GM21786 (cell line): ENCODE data around the gene PCDH9.
A peak's percentile ranks its signal among the peaks of the same experiment; 100 is the strongest.

Experiments
- ATAC-seq: cut with Tn5 transposase; IDR thresholded peaks from one replicate; pipeline ENCODE4 v1.9.1; 2021; ENCODE audit not compliant: unreplicated experiment

Gene PCDH9

DNA sequence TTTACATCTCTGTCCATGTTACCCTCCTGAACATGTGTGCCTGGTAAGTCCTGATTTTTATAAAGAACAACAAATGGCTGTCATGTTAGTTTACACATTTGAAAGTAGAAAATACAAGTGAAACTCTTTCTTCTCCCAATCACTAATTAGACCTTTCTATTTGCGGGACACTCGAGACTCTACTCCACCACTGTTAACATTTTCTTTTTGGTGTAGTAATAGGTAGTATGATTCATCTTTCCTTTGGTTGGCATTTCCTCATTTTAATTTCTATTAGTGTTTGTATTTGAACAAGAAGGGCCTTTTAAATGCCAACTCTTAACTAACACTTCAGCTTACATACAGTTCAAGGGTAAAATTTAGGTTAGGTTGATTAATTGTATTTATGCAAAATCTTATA is 371.1 kb downstream of the PCDH9 start:
- ATAC-seq: no peak

DNA sequence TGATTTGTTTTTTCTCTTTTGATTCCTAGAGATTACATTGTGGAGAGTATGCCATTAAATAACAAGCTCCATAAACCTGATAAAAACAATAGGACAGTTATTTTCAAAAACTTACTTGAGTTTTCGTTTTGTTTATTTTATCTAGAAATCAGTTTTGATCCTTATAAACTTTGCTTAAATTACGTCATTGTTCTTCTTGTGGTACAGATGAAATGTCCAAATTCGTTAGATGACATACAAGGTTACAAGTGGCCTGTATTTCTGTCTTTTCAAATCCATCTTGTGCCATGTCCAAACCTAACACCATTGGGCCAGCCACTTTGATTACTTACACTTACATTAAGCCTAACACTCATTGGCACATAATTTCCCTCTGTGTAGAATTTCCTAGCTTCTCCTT is 372.0 kb downstream of the PCDH9 start:
- ATAC-seq: no peak

DNA sequence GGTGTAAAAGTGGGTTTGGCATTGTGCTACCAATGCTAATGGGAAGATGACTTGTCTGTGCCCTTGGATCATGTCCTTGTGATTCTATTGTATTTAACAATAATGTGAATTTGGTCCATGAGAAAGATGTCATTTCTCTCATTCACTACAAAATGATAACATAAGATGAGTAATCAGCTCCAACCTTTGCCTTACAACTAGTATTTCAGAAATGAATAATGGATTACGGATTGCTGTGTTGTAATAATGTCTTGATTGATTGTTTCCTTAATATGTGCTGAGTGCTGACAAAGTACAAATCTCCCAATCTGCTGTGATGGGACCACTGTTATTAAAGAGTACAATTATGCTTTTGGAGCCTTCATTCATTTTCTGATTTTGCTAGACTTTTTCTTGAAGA is 375.0 kb downstream of the PCDH9 start:
- ATAC-seq: no peak

DNA sequence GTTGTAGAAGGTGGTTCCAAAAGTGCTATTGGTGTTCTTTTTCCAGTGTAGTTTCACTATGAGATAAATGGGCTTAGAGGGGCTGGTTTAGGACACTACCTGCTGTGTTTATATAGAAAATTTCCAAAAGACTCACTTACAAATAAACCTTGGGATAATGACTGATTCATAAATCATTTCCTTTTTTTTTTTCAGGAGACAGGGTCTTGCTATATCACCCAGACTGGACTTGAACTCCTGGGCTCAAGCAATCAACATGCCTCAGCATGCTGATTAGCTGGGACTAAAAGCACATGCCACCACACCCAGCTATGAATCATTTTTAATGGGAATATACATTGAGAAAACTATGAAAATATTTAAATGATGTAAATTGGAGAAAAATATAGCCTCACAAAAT is 376.6 kb downstream of the PCDH9 start:
- ATAC-seq: no peak

DNA sequence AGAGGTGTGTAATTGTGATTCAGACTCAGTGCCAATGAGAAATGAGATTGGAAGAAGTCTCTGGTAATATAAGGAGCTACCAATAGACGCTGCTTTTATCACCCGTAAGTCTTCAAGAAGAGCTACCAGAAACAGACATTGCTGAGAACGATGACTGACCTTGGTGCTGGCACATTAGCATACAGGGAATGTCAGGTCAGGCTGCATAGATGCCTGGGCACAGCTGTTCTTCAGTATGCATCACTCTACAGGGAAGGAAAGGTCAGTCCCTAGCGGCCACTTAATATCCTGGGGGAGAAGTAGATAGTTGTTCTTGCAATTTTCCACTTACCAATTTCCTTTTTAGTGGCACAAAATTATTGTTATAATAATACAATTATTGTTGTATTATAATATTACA is 380.4 kb downstream of the PCDH9 start:
- ATAC-seq: no peak

DNA sequence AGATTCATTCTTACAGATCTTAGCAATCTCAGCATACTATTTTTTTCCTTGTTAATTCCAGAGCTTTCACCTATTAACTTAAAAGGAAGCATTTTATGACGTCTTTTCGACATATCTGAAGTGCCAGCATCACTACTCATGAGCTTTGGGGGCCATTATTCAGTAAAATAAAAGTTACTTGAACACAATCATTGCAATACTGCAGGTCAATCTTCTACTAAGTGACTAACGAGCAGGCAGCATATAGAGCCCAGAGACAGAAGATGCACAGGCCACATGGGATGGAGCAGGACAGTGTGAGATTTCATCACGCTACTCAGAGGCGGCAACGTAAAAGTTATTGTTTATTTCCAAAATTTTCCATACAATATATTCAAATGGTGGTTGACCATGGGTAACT is 382.6 kb downstream of the PCDH9 start:
- ATAC-seq: no peak

DNA sequence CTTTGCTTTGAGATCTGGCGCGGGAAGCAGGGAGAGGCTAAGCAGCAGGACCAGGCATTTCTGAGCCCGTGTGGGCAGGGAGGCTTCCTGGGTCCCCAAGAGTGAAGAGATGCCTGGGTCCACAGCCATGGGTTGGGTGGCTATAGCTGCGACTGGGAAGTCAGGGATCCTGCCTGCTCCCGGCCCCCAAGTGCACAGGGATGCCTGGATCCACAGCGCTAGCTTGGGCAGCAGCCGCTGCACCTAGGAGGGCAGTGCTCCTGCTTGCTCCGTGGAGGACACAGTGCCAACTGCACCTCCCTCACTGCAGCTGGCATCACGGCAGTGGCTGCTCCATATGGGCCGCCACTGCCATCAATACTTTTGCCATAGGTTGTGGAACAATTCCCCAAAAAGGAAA is 384.7 kb downstream of the PCDH9 start:
- no peak for ATAC-seq

DNA sequence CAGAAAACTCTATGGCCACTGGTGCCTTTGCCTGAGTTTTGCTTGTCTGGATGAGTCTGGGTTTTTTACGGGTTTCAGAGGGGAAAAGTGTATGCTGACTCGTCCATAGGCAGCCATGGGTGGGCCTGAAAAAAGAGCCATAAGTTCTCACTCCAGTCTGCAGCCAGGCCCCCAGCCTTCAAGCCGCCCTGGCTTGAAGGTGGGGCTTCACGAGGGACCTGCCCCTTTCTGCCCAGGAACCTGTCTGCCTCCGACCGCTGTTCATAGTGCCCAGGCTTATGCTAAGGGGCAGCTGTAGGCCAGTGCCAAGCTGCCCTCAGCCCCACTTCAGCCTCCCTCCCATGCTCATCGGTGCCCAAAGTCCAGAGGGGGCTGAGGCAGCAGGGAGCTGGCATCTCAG is 385.2 kb downstream of the PCDH9 start:
- no peak for ATAC-seq

DNA sequence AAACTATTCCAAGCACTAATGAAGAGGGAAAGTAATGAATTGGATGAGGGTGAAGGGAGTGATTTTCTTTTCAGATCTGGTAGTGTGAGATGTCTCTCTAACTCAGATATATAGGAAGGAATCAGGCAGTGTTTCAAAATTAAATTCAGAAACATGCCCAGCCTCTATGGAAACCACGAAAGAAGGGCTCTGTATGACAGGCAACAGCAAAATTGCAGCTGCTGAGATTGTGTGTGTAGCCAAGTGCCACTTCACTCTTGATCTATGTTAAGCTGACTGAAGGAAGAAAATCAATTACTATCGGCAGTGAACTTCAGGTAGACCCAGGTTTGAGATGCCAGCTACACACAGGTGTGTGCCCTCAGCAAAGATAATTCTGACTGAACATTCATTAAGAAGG is 387.4 kb downstream of the PCDH9 start:
- no peak for ATAC-seq

DNA sequence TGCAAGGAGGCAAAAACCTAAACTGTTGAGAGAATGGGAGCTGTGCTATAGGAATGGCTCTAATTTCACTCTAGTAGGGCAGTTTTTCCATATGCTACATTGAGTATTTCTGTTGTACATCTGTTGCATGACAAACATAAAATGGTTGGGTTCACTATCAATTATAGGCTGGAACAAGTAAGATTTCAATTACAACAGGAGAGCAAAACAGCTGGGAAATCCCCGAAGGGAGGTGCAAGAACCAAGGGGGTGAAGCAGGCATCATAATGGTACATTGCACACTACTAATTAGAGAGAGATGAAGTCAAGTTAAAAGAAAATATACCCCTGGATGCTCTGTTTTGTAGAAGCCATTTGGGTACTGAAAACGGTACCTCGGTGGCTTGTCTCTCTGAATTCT is 389.5 kb downstream of the PCDH9 start:
- no peak for ATAC-seq

DNA sequence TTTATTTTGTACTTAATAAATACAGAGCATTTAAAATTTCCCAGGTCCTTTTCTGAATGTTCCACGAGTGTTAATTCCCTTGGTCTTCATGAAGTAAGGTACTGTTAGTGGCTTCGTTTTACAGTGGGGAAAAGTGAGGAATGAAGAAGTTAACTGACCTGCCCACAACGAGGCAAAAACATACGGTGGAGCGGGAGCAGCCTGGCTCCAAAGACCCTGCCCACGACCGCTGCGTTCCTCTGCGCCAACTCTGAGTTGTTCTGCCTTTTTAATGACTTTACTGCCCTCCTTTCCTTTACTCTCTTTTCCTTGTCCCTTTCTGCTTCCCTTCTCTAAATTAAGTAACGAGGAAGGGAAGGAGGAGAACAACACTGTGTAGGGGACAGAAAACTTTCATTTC is 392.9 kb downstream of the PCDH9 start:
- no peak for ATAC-seq

DNA sequence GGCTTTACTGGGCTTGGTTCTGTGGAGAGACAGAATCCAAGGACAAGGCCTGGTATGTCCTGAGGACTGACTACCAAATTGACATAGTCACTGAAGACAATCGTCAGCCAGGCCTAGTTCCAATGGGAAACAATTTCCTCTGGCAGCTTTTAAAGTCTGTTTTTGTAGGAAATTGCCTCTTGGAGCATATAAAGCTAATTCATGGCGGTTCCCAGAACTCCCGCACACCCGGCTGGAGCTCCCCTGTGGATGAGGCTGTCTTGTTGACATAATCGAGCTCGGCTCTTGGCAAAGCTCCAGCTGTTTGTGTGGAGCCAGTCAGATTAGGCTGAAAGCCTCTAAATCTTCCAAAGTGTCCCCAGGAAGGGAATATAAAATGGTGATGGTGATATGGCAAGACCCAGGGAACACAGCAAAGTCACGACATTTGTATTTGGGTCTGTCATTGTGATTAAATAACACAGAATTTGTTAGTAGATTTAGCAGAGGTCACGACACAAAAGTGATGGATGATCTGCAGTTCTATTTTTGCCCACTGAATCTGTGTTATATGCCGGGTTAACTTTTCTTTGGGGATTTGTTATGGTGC is 395.0 kb downstream of the PCDH9 start:
- no peak for ATAC-seq

DNA sequence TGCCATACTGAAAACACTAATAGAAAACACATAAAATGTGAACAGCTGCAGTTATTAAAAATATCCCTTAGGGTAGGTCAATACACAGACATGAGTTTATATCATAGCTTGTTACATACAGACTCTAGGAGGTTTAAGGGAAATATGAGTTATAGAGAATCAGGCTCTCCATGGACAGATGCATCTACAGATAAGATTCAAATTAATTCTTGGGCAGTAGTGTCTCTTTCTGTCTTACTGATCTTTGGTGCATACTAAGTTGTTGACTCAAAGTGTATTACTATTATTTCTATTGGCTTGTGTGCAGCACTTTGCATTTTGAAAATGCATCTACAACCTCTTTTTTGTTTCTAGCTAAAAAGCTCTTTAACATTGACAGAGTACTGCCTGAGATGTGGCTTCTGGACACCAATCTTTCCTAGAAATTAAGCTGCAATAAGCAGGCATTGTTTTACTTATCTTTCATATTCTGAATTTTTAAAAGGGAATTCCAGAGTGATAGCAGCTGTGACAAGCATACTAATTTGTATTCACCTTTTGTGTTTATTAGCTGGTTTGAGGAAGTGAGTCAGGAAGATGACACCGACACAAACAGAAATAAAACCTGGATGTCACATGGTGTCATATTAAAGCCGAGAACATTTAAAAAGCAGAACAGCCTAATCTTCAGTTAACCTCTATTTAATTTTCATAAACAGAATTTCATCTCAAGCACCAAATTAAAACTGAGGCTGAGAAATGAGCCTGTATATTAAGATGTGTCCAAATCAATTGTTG is 399.0 kb downstream of the PCDH9 start:
- peak; percentile 54 for ATAC-seq

DNA sequence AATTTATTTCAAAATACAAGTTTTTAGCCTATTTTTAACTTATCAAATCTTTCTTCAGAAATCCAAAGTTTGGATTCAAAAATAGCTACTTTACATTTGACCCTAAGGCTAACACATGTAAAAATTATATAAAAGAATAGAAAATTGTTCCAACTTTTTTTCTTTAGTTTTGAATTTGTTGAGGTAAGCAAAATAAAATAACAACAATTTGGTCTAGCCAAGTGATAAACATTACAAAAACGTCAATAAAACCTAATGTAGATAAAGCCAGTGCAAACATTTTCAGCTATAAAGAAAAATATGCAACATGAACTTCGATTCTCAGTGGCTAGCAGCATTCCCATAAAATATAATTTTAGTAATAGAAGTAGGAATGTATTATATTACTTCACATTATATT is 400.3 kb downstream of the PCDH9 start:
- no peak for ATAC-seq

DNA sequence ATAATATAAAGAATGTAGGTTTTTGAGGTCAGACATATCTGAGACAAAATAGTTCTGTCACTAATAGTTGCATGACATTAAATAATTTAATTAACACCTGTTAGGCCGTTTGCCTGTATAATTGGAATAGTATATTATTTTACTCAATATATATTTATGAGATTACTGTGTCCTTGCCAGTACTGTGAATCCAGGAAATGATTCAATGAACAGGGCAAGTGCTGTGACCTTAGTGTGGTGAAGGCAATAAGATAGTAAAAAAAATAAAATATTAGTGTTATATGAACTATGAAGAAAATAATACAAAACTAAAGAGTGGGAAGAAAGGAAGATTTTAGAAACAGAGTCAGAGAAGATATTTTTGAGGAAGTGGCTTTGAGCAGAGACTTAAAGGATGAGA is 403.7 kb downstream of the PCDH9 start:
- ATAC-seq: no peak

DNA sequence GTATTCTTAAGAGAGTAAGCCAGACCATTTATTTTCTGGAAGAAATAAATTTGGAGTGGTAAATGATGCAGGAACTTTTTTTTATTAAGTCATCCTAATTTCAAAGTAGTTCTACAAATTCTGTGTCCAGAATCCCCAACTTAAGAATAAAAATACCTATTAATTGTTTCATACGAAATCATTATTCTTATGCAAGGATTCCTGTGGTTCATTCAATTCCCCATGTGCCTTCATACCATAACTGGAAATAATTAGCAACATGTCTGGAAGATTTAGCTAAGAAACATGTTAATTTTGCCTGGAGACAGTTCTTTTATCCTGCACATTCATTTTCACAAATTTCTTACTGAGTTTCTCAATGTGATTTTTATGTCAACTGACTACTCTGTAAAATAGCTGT is 408.6 kb downstream of the PCDH9 start:
- ATAC-seq: no peak

DNA sequence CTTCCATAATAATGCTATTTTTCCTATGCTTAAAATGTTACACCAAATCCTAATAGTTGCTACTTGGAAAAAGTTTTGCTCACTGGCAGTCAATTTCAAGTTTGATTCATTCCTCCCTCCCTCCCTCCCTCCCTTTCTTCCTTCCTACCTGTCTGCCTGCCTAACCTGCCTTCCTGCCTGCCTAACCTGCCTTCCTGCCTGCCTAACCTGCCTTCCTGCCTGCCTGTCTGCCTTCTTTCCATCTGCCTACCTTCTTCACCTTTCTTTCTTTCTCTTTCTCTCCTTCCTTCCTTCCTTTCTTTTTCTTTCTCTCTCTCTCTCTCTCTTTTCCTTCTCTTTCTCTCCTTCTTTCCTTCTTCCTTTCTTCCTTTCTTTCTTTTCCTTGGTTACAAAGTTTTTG is 418.7 kb downstream of the PCDH9 start:
- ATAC-seq: no peak

DNA sequence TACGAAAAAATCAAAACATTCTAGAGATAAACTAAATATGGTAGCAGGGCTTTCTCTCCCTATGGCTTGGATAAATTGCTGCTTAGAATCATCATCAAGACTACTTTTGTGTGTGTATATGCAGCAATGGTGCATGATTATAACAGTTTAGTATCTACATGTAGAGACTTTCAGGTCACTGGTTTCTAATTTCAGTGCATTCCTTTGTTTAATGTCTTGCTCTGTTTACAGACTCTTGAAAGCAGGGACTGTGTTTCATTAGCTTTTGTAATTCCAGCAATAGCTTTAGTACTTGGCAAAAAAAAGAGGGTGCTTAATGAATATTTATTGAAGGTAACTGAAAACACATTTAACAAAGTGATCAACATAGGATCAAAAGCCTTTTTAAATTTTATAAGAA is 420.7 kb downstream of the PCDH9 start:
- ATAC-seq: no peak

DNA sequence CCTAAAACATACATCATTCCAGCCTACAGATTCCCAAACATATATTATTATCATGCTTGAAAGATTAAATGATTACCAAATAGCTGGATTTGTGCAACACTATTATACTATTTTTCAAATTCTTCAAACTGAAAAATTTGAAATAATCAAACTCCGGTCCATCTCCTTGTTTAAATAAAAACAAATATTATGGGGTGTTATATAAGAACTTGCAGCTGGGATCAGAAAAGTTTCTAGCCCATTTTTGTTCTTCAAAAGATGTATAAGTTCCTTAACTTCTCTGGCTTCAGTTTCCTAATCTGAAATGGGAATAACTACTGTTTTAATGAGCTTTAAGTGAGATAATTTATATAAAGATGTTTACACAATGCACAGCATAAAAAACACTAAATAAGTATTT is 422.9 kb downstream of the PCDH9 start:
- ATAC-seq: no peak

DNA sequence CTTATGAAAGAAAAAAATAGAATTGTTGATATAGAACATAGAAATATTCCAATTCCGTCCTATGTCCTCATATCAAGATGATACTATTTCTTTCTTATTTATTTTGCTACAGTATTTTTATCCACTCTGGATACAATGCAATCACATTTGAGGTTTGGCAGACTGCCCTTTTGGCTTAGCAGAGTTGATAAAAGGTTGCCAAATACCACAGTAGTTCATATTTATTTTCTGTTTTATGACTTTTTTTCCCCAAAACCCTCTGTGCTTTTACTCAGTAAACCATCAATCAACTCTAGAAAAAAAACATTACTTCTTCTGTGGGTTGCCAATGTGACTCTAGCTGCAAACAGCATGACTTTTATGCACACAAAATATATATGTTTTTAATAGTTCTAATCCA is 424.5 kb downstream of the PCDH9 start:
- ATAC-seq: no peak

DNA sequence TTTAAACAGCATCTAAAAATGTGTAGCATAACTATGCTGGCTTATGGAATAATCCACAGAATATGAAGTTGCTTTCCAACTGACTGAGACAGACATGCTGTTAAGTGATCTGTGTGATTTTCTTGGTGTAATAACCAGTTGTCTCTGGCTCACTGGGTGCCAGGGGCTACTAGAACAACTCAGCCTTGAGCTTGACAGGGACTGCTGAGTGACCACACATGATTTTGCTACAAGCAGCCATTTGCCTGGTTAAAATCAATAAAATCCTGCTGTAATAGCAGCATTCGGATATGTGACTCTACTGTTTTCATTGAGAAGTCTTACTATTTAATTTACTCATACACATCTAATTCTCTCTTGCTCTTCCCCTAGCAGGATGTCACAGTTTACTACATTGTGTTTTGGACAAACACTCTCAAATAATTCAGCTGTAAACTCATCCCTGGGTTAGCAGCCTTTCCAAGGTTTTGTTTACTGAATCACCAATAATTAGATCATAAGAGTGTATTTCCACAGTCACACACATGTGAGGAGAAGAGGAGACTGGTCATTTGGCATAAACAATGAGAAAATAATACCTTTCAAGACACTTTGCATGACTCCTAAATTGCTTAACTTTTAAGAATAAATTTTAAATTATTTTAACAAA is 426.2 kb downstream of the PCDH9 start:
- ATAC-seq: no peak

DNA sequence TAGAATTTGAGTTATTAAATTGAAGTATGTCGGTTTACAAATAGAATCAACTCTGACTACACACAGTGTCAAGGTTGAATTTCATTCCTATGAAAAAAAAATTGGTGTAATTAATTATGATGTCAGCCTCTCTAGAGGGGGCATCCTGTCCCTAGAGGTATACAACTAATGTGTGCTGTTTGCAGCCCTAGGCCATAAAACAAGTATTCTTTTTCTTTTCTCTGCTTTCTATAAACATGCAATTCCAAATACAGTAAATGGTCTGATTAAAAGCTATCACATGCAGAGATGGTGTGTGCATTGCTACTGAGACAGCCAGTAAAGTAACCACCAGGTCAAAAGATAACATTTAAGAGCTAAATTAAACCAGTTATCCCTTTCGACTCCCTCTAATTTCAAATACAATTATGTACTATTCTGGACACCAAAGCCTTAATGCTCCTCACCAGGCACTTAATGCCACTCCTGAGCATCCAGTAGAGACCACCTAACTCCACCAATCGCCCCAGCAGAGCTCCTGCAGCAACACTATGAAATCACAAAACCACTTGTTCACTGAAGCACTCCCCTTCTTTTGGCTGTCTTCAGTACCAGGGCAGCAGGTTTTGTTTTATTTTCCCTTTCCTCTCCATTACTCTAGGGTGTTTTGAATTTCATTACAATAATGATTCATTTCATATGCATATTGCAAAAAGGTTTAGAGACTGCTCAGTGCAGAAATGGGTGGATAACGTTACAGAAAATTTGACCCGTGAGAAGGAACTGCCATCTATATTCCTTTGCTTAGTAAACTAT is 426.9 kb downstream of the PCDH9 start:
- ATAC-seq: no peak
